ENCODE data around the gene ZNF143. TPM values are rescaled to one million over a fixed set of nuclear protein-coding genes. Genes with fewer than 3 reads are reported as not detected.

Gene ZNF143
- total RNA-seq, 1 donor from 2014 or later, result 30.3 TPM

DNA sequence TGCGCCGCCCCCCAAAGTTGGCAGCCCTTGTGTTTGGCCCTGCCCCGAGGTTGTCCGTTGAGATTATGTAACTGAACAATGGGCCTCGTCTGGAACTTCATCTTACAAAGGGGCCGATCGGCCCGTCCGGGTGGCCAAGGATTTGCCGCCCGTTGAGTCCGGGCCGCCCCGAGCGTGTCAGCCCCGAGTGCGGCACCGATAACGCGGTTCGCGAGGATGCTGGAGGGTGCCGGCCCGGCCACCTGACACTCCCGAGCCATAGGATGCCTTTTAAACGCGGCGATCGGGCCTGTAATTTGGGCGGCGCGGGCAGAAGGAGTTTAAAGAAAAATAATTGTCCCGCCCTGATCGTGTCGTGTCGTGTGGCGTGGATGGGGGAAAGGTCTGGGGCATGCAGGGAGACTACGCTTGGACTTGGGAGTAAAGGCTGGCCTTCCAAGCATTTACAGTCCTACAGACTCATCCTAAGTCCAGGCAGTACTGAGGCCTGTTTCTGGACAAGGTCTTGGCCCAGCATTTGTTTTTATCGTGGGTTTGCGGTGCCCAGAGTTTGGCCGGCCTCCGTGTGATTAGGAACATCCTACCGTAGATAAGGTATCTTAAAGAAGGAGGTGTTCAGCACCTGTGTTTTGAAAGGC lies 113.9 kb downstream of the ZNF143 start:
- H3K36me3 Mint-ChIP-seq (ENCODE audit: low read depth), result peaks cover 40% of the 10 kb centered on the region
- peaks cover 47% of the 10 kb centered on the region for H3K4me1 Mint-ChIP-seq (ENCODE audit: low read depth)
- DNase-seq (ENCODE audit: low spot score), result no peak
- peak overlapping the region; percentile 93 for H3K4me3 Mint-ChIP-seq
- H3K27me3 Mint-ChIP-seq (ENCODE audit: insufficient read depth), result peaks cover 7% of the 10 kb centered on the region
- no peaks in the 10 kb centered on the region for H3K9me3 Mint-ChIP-seq
- H3K27ac Mint-ChIP-seq, result peak overlapping the region; percentile 83
- intact Hi-C loops (cut with micrococcal nuclease), result loop anchor here (1.0 to 10.0 kb wide), 7 partner anchors 8 to 1230 kb away; partner anchors contain the start of genes CTR9, EIF4G2, NRIP3 and RPL27A

DNA sequence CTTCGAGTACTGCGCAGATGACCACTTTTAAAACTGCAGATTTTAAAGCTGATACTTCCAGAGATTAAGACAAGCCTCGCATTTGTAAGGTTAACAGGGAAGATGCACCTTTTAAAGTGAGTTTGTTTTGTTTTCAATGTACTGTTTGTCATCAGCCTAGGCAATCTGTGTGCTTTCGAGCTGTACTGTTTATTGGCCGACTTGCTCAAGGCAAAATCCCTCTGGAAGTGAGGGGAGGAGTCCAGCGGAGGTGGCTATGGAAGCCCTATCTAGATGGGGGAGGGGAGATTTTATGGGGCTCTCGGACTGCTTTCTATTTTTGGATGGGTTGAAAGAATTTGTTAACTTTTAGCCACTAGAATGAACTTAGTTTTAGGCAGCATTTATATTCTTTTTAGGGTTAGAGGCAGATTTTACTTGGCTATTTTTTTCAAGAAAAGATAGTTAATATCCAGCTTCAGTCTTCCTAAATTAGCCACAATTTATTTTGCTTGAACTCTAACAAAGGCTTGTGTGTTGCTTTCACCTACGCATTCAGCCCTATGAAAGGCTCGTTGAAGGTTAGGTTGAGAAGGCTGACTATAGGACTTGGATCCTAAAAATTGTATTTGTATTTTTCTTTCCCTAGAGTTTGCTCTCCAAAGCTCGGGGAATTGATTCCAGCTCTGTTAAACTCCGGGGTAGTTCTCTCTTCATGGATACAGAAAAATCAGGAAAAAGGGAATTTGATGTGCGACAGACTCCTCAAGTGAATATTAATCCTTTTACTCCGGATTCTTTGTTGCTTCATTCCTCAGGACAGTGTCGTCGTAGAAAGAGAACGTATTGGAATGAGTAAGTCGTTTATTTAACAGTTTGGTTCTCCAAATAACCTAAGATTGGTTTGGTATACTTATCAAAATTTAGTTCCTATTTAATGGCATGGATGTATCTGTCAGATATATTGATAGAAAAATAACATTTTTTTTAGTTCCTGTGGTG lies 114.7 kb downstream of the ZNF143 start:
- H3K27ac Mint-ChIP-seq, result peak overlapping the region; percentile 83
- H3K36me3 Mint-ChIP-seq (ENCODE audit: low read depth), result peaks cover 41% of the 10 kb centered on the region
- intact Hi-C loops (cut with micrococcal nuclease), result loop anchor here (1.0 to 10.0 kb wide), 6 partner anchors 9 to 1229 kb away; partner anchors contain the start of genes CTR9, EIF4G2, RPL27A and TRIM66
- no peak for DNase-seq (ENCODE audit: low spot score)
- H3K4me1 Mint-ChIP-seq (ENCODE audit: low read depth), result peaks cover 49% of the 10 kb centered on the region
- peaks cover 7% of the 10 kb centered on the region for H3K27me3 Mint-ChIP-seq (ENCODE audit: insufficient read depth)
- no peaks in the 10 kb centered on the region for H3K9me3 Mint-ChIP-seq
- H3K4me3 Mint-ChIP-seq, result peak overlapping the region; percentile 93

DNA sequence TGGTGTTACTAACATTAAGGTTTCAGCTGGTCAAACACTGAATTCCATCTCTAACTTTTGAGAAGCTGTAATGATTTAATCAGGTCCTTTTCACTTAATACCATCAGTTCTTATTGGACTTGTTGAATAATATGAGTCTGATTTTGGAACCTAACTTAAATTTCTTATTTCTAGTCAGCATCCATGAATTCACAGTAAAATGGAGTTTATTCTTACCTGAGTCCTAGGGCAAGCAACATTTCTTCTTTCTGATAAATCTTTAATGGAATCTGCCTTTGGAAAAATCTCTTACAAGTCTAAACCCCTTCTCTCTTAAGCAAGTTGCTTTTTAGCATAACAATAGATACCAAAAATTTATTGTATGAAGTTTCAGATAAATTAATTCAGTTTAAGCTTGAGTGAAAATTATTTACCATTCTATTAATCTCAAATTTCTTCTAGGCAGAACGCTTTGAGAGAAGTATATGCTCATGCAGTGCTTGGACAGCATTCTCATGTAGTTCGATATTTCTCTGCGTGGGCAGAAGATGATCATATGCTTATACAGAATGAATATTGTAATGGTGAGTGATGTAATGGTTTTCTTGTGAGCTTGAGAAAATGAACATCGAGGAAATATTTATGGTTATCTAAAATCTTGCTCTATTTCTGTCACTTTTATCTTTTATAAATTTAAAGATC lies 116.0 kb downstream of the ZNF143 start:
- no peaks in the 10 kb centered on the region for H3K9me3 Mint-ChIP-seq
- H3K27ac Mint-ChIP-seq, result peak overlapping the region; percentile 36
- no peak for DNase-seq (ENCODE audit: low spot score)
- intact Hi-C loops (cut with micrococcal nuclease), result loop anchor here (5.0 to 10.0 kb wide), 3 partner anchors 892 to 1228 kb away; partner anchors contain the start of genes CTR9, EIF4G2, RPL27A and TRIM66
- peaks cover 54% of the 10 kb centered on the region for H3K36me3 Mint-ChIP-seq (ENCODE audit: low read depth)
- peak overlapping the region; percentile 93 for H3K4me3 Mint-ChIP-seq
- no peaks in the 10 kb centered on the region for H3K27me3 Mint-ChIP-seq (ENCODE audit: insufficient read depth)
- peaks cover 61% of the 10 kb centered on the region for H3K4me1 Mint-ChIP-seq (ENCODE audit: low read depth)

DNA sequence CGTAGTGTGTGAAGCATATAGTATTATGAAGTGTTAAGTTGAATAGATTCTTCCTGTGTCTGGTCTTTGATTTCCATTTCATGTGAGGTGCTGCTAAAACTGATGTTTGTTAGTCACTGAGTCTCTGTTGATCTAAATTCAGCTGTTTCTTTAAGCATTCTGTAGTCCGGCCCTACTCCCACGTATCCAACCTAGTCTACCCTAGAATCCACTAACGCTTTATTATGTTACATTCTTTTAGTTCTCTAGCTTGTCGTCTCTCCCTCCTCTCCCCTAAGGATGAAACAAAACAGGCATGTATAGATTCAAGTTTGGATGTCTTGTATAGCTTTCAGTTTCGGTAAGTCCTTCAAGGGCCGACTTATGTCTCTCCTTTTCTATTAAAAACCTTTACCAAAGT lies 116.7 kb downstream of the ZNF143 start:
- no peak for DNase-seq (ENCODE audit: low spot score)
- intact Hi-C loops (cut with micrococcal nuclease), result loop anchor here (5.0 to 10.0 kb wide), 3 partner anchors 893 to 1227 kb away; partner anchors contain the start of genes CTR9, EIF4G2, RPL27A and TRIM66
- peak overlapping the region; percentile 93 for H3K4me3 Mint-ChIP-seq
- no peaks in the 10 kb centered on the region for H3K27me3 Mint-ChIP-seq (ENCODE audit: insufficient read depth)
- peak overlapping the region; percentile 36 for H3K27ac Mint-ChIP-seq
- no peaks in the 10 kb centered on the region for H3K9me3 Mint-ChIP-seq
- H3K4me1 Mint-ChIP-seq (ENCODE audit: low read depth), result peaks cover 65% of the 10 kb centered on the region
- H3K36me3 Mint-ChIP-seq (ENCODE audit: low read depth), result peaks cover 60% of the 10 kb centered on the region

Other genes starting within 250 kb of the ZNF143 start
- 45.6 and 47.6 TPM in 2 replicates for gene DENND5A, start 195.7 kb upstream of the ZNF143 start, total RNA-seq
- gene TMEM41B, start 146.4 kb upstream of the ZNF143 start, total RNA-seq, result 26.1 and 28.8 TPM in 2 replicates
- gene IPO7, start 76.4 kb upstream of the ZNF143 start, total RNA-seq, result 136 and 153 TPM in 2 replicates
- 51.4 and 54.2 TPM in 2 replicates for gene WEE1, start 112.7 kb downstream of the ZNF143 start, total RNA-seq
- gene SWAP70, start 203.1 kb downstream of the ZNF143 start, total RNA-seq, result 6.3 and 8.5 TPM in 2 replicates